SH-SY5Y (cell line): ENCODE results near the gene MOV10.

Source experiments
- GATA2 ChIP-seq: IDR thresholded peaks from 2 replicates; pipeline ENCODE4 v1.6.1; 2011; ENCODE audit warnings: mild to moderate bottlenecking, low read depth, low read length
- GATA3 ChIP-seq: IDR thresholded peaks from 2 replicates; pipeline ENCODE4 v1.6.1; 2011; ENCODE audit warnings: low read depth, mild to moderate bottlenecking, low read length, moderate library complexity

The MOV10 gene

GRCh38 chr1:112674440-112674985 is at the start of gene MOV10:
TSS of gene MOV10 (plus strand) at chr1:112674659. CDS start at chr1:112674913, 254 bp downstream.
- TF ChIP-seq GATA3 (no peak), GATA2 (no peak)

DNA sequence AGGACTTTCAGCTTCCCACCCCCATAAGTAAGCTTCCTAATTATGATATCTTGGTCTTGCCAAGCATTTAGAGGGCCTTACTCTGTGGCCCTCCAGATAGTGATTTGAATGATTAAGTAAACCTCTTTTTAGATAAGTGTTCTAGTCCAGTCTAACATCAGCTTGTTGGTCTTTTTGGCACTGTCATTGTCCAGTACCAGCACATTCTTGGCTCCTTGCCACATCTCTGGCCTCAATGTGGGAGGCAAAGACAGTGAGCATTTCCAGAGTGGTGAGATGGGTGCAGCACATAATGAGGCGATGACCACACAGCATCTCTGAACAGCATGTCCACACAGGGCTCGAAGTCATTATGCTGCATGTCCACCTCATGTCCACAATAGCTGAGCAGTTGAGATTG is 48.8 kb upstream of the MOV10 start:
- TF ChIP-seq GATA2 (no peak), GATA3 (no peak)

- no peak for TF ChIP-seq GATA3
- TF ChIP-seq GATA2: no peak
Observed at GRCh38 chr1:112626193-112626592, 48.3 kb upstream of the MOV10 start.

GRCh38 chr1:112626887-112627286 is 47.6 kb upstream of the MOV10 start:
- TF ChIP-seq GATA3 (no peak), GATA2 (no peak)

GRCh38 chr1:112628516-112628915 is 45.9 kb upstream of the MOV10 start:
- TF ChIP-seq GATA2 (no peak), GATA3 (no peak)

DNA sequence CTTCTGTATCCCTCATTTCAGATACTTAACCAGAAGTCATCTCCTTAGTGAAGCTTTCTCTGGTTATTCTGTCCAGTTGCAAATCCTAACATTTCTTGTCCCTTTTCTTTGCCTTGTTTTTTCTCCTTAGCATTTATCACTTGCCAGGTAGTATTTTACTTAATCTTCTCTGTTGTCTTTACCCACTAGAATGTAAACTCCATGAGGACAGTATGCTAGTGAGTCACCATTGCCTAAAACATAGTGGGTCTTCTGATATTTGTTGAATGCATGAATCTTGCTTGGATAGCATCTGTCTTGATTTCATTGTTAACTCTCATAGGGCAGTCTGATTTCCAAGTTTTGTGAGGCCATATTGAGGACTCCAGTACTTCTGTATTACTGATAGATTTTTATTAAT is 45.2 kb upstream of the MOV10 start:
- no peak for TF ChIP-seq GATA2
- no peak for TF ChIP-seq GATA3

DNA sequence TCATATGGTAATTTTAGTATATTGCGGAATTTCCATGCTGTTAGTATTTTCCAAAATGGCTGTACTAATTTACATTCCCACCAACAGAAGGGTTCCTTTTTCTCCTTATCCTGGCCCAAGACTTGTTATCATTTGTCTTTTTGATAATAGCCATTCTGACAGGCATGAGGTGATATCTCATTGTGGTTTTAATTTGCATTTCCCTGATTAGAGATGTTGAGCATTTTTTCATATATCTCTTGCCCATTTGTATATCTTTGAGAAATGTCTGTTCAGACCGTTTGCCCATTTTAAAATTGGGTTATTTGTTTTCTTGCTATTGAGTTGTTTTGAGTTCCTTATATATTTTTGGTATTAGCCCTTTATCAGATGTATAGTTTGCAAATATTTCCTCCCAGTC is 40.8 kb upstream of the MOV10 start:
- TF ChIP-seq GATA3 (no peak), GATA2 (no peak)

GRCh38 chr1:112634367-112634766 is 40.1 kb upstream of the MOV10 start:
- TF ChIP-seq GATA3: no peak
- no peak for TF ChIP-seq GATA2

DNA sequence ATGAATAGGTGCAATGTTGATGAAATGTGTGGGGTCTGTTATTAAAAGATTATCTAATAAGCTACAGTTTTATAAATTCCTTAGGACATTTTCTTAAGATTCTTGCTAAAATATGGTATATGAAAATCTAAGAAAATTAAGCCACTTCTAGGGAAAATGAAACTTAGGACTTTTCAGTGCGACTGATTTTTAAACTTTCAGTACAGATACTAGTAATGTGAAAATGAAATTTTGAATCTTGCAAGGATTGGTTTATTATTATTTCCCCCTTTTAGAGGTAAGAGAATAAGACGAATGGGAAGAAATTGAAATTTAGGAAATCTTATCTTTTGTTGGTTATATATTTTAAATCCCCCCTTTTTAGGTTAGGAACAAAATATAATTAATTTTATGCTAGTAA is 38.4 kb upstream of the MOV10 start:
- TF ChIP-seq GATA3 (no peak), GATA2 (no peak)

GRCh38 chr1:112636597-112637253 is 37.7 kb upstream of the MOV10 start:
- no peak for TF ChIP-seq GATA3
- TF ChIP-seq GATA2: no peak

- TF ChIP-seq GATA3 (no peak), GATA2 (no peak)
Observed at GRCh38 chr1:112637254-112638109, 37.0 kb upstream of the MOV10 start.

GRCh38 chr1:112638110-112638428 is 36.4 kb upstream of the MOV10 start:
- TF ChIP-seq GATA2: no peak
- no peak for TF ChIP-seq GATA3

DNA sequence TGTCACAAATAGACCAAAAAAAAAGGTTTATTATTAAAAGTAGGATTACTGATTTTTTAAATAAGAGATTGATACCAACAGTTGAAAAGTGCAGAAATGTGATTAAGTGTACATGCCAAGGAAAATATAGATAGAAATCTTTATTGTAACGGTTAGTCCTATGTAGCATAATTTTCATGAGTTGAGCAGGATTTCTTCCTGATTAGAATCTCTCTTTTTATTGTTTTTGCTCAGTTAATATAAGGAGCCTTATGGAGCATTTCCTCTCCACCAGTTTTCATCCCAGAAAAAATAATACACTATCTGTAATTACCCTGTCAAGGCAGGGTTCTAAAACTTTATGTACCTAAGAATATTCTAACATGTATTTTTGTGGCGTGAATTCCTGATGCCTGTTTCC is 31.4 kb upstream of the MOV10 start:
- TF ChIP-seq GATA3 (no peak), GATA2 (no peak)

DNA sequence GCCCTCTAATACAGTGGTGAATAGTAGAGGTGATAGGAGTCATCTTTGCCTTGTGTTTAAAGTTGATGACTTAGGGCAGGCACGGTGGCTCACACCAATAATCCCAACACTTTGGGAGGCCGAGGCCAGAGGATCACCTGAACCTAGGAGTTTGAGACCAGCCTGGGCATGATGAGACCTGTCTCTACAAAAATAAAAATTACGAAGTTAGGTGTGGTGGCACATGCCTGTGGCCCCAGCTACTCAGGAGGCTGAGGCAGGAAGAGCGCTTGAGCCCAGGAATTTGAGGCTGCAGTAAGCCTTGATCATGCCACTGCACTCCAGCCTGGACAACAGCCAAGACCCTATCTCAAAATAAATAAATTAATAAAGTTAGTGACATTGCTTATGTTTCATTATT is 28.2 kb upstream of the MOV10 start:
- no peak for TF ChIP-seq GATA2
- no peak for TF ChIP-seq GATA3

DNA sequence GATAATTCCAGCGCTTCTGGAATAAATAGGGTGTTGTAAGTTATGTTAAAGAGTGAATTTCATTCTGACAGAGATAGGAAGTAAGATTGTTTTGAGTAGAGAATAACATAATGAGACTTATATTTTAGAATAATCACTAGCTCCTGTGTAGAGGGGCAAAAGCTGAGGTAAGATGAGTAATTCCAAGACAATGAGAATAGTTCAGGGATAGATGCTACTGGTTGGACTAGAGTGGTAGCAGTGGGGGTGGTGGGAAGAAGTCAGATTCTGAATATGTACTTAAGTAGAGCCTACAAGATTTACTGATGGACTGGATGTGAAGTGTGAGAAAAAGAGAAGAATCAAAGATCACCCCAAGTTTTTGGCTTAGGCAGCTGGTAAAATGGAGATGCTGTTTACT is 23.3 kb upstream of the MOV10 start:
- TF ChIP-seq GATA3 (no peak), GATA2 (no peak)

GRCh38 chr1:112665857-112666256 is 8.6 kb upstream of the MOV10 start:
- TF ChIP-seq GATA3: no peak
